NCI-H146 (cell line): Measurements from ENCODE around the gene PHYKPL.
"Not testable (repeated sequence)": the region's sequence is repeated elsewhere in the genome, so short reads cannot be mapped to it uniquely, and the experiment has no call there.

Experiments
- DNase-seq: peaks from one replicate; lab custom pipeline; 2025; lab: John Stamatoyannopoulos, UW

The PHYKPL gene

DNA sequence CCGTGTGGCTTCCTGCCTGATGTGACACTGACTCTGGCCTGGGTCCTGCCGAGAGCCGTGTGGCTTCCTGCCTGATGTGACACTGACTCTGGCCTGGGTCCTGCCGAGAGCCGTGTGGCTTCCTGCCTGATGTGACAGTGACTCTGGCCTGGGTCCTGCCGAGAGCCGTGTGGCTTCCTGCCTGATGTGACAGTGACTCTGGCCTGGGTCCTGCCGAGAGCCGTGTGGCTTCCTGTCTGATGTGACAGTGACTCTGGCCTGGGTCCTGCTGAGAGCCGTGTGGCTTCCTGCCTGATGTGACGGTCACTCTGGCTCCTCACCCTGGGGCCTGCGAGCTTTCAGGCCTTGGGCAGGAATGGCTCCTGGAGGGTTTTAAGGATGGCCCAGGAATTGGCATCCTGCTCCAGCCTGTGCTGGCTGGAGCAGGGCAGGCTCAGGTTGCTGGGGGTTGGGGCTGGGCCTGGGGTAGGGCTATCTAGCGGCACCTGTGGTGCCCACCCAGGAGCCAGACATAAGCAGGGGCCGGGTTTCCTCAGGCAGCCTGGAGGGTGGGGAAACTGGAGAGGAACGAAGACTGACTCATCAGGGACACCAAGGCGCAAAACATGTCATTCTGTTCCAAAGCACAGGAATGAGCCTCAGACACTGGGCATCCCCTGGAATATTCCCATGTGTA, 7.2 kb upstream of the PHYKPL start:
- not testable (repeated sequence) for DNase-seq

DNA sequence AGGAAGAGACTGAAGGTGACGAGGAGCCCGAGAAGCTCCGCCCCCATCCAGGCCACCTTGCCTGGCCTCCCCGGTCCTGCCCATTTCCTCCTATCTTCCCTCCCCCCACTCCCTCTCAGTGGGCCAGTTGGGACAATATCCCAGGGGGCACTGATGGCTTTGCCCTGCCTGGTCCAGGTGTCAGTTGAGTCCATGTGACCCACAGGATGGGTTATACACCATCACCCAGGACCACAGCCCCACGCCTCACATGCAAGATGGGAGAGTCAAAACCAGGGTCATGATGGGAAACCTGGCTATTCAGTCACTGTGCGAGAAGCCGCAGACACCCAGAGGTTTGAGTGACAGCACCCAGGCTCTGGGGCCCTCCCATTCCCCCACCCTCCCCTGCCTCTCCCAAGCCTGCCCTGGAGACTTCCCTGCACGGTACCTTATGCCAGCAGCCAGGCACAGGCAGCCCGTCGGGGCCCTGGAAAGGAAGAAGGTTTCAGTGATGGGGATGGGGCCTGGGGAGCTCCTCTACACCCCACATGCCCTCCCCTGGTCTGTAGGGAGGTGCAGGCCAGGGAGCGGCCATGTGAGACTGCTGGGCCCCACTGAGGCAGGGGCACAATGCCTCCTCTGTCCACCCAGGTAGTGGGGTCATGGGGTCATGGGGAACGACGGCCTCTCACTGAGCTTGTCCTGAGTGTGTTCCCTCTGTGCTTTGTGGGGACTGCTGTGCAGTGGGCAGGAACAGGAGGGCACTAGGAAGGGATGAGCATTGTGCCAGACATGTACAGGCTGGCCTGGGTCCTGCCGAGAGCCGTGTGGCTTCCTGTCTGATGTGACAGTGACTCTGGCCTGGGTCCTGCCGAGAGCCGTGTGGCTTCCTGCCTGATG, 6.3 kb upstream of the PHYKPL start:
- no peak for DNase-seq

DNA sequence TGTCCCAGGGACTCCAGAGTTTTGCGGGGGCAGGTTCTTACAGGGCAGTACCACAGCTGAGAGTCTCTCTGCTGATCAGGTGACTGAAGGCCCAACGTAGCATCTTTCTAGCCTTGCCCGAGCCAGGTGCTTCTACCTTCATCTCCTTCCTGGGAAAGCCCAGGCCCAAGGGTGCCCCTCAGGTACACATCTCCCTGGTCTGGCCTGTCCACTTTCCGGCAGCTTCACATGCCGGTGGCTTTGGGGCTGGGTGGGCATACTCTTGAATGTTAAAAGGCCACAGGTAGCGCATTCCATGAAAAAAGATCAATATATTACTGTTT, 5.7 kb upstream of the PHYKPL start:
- DNase-seq: no peak

DNA sequence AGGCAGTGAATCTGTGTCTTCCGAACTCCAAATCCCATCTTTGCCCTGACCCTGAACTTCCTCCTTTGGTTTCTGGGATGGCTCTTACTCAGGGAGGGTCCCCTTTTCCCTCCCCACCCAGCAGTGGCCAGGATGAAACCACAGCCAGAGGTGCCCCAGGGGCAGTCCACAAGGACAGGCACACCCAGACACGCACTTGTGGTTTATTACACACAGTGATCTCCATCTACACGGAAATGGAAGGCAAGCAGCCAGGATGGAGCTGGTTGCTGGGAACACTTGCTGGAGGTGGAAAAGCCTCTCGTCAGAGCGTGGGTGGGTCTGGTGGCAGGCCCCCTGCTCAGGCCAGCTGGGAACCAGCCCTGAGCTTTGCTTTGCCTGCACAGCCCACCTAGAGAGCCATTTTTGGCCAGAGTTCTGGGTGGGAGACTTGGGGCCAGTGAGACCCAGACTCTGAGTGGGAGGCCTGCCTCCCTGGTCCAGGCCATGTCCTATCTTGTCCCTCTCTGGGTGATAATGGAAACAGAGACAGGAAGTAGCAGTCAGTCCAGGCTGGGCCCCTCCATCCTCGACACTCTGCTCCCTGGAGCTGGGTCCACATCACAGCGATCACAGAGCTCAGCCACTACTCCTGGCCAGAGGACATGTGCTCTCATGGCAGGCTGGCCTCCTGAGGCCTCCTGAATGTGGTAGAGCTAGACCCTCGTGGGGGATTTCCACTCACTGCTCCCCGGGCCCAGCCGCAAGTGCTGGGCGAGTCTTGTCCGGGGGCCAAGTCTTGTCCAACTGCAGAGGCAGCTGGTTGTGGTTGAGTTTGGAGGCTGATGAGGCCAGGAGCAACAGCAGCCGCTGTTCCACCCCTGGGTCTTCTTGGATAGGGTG, 5.1 kb upstream of the PHYKPL start:
- no peak for DNase-seq

DNA sequence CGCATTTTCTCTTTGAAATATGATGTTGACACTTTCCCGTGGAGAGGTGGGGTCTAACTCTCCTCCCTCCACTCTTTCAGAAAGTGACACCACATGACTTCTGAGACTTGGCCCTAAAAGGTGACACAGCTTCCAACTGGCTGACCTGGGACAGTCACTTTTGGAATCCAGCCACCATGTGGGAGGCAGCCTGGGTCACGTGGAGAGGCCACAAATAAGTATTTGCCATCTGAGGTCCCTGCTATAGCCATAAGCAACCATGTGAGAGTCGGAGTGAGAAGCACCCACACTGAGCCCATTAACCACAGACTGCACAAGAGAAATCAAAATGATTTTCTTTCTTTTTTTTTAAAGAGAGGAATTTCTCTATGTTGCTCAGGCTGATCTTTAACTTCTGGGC, 4.1 kb upstream of the PHYKPL start:
- no peak for DNase-seq

DNA sequence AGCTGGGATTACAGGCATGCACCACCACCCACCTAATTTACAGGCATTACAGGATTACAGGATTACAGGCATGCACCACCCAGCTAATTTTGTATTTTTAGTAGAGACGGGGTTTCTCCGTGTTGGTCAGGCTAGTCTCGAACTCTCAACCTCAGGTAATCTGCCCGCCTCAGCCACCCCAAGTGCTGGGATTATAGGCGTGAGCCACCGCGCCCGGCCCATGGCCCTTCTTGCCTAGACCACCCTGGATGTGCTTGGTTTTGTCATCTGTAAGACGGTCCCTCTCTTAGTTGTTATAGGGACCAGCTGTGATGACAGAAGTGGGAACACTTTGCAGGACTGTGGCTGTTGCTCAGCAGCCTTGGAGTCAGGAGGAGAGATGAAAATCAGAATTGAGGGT, 3.5 kb upstream of the PHYKPL start:
- DNase-seq: no peak

DNA sequence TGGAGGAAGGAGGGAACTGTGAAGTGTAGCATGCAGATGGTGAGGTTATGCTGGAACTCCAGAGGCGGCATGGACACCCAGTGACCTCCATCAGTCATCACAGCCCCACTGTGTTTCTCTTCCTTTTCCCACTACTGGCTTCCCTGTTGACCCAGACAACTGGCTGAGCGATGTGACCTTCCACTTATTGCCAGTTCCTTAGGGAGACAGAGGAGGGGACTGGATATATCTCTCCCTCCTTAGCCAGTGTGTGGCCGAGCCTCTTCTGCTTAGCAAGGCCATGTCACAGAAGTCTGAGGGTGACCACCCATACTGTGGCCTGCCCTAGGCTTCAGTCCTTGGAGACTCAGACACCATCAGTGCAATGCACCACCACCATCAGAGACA, 3.0 kb upstream of the PHYKPL start:
- DNase-seq: no peak

DNA sequence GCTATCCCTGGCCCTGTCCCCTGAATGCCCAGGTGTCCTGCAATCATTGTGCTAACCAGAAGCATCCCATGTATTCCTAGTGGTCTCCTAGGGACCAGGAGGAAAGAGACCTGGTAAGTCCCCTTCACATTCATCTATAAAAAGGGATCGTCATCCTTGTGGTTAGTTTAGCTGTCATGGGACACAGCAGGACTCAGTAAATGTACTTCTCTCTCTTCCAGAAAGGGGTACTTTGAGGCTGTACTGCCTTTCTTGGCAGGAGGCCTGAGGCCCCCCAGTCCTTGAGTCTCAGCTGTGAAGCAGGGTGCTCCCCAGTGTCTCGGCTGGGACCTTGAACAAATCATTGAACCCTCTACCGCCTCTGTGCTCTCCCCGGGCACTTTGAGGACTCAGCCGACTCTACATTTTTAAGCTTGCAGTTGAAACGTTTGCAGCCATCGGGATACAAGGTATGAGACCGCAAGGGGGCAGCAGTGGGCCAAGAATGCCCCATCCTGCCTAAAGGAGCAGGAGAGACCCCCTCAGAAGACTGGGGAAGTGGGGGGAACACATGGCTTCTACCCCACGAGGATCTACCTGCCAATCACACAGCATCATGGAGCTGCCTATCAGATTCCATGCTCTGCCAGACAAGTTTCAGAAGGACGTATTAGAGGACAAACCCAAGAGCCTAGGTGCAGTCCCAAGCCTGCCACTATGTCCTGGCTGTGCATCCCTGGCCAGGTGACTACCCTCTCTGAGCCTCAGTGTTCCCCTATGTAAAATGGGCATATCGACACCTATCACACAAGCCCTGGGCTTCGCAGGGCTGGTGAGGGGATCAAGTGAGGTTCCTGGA, 2.4 kb upstream of the PHYKPL start:
- DNase-seq: peak; percentile 16

DNA sequence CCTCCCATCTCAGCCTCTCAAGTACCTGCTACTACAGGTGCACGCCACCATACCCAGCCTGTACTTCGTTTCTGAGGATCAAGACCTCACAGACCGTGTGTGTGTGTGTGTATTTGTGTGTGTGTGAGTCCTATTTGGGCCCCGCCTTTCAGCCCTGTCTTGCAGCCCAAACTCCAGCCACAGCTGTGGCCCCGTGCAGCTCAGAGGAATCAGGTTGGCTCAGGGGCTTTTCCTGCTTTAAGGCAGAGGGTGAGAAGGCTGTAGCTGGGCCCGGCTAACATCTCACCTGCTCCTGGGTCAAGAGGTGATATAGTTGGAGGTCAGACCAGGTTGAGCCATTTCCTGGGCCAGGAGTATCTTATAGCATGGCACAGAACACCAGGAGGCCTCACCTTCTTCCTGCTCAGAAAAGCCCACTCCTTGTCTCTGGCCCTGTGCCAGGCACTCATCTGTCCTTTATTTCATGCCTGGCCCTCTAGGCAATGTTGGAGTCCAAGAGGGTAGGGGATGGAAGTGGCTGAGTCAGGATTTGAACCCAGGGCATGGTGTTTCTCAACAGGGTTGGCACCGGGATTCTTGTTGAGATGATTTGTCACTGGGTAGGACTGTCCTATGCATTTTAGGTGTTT, 1.6 kb upstream of the PHYKPL start:
- peak; percentile 5 for DNase-seq

DNA sequence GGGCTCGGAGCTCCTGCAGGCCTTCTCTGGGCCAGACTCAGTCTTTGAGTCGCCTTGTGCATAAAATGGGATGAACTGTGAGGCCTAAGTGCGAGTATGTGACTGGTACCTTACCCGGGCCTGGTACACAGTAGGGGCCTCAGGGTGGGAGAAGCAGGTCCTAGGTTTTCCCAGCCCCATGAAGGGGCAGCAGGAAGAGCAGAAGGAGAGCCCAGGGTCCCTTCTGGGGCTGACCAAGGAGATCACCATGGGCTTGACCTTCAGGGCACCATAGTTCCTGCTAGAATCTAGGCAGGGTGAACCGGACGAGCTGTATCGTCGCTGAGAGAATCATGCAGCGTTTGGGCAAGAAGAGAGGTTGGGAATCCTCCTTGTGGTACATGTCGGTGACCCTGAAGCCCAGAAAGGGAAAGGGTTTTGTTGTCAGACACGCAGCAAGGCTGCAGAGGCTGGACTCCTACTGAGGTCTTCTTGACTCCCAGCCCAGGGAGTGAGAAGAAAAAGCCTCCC, 373 bp upstream of the PHYKPL start:
- DNase-seq: no peak

DNA sequence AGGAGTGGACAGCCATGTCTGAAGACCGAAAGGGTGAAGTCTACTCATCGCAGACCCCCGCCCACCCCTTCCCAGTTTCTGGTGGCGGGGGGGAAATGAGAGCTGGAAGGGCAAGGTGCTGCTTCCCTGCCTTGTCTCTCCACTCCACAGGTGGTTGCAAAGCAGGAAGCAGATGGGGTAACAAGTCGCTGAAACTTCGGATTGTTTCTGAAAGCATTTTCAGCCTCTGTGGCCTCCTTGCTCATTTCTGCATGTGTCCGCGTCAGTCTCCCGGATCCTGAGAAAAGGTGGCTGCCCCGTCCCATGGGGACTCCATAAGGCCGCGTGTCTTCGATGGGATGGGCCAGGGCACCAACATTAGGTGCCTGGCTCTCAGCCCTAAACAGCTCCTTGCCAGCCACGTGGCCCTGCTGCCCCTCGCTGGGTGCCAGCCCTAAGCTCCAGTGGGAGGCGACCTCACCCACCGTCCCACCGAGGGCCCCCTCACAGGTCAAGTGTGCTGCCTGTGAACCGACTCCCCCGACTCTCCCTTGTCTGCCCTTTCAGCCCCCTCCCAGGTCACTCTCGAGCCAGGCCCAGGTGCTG, 971 bp downstream of the PHYKPL start:
- DNase-seq: no peak

DNA sequence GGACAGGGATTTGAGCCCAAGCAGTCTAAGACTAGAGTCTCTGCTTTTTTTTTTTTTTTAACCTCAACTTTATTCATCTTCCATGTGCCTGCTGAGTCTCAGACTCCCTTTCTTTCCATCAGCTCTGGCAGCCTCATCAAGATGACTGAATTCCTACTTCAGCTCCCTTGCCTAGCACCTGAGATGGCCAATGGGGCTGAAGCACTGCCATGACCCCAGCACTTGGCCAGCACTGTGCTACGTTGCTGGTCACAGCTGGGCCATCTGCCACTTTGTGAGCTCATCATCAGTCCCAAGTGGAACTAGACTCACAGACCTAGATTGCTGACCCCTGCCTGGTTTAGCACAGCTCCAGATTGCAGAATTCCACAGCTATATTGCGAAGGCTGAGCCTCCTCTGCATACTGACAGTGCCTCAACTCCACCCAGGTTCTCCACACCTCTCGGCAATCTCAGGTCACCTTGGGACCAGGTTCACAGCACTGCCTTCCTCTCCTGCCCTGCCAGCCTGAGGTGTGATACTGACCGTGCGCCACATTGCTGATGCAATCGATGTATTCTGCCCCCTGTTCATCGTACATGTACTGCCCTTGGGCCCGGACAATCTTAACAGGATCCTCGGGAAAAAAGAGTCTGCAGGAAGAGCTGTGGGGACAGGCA, 1.6 kb downstream of the PHYKPL start:
- no peak for DNase-seq

DNA sequence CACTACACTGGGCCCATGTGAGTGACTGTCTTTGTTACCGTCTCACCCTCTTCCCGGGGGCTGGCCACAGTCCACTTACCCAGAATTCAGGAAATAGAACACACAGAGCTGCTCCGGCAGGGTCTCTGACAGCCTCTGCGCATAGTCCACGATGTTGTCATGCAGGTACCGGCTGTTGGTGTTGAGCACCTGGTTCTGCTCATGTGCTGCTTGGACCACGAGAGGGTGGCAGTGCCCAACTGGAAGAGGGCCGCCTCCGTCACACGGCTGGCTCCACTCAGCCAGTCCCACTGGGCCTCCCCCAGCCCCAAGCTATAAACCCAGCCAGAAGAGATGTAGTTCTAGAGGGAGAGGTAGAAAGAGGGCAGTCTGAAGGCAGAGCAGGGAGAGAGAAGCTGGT, 2.7 kb downstream of the PHYKPL start:
- no peak for DNase-seq

DNA sequence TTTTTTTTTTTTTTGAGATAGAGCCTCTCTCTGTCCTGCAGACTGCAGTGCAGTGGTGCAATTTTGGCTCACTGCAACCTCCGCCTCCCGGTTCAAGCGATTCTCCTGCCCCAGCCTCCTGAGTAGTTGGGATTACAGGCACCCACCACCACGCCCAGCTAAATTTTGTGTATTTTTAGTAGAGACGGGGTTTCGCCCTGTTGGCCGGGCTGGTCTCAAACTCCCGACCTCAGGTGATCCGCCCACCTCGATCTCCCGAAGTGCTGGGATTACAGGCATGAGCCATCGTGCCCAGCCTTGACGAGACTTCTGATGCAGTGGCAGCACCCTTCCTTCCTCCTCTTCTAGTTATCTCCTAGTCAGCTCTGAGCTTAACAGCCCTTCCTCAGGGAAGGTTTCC, 3.5 kb downstream of the PHYKPL start:
- not testable (repeated sequence) for DNase-seq

DNA sequence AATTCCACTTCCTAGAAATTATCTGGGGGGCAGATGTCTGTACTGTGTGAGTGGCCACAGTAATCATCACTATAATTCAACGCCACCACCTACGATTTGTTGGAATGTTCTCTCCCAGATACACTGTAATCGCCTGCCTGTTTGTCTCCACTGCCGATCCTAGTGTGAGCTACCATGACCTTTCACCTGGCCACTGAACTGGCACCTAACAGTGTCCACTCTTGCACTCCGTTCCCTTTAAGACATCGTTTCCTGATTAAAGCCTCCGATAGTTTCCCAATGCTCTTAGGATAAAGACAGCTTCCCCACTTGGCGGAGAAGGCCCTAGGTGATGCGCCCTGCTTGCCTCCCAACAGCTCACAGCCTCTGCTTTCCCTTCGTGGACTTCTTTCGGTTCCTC, 4.0 kb downstream of the PHYKPL start:
- DNase-seq: no peak

DNA sequence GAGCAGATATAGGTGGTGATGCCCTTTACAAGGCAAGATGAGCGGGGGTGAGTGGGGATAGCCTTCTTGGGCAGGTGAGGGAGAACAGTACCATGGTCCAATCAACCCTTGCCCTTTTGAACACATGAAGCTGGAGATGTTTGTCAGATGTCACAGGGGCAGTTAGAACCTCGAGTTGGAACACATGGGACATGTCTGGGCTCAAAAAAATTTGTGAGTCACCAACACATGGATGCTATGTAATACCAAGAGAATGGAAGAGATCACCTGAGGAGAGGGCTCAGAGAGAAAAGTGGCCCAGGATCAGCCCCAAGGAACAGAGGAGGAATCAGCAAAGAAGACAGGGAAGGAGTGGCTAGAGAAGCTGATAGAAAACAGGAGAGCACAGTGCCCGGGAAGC, 4.7 kb downstream of the PHYKPL start:
- DNase-seq: no peak

DNA sequence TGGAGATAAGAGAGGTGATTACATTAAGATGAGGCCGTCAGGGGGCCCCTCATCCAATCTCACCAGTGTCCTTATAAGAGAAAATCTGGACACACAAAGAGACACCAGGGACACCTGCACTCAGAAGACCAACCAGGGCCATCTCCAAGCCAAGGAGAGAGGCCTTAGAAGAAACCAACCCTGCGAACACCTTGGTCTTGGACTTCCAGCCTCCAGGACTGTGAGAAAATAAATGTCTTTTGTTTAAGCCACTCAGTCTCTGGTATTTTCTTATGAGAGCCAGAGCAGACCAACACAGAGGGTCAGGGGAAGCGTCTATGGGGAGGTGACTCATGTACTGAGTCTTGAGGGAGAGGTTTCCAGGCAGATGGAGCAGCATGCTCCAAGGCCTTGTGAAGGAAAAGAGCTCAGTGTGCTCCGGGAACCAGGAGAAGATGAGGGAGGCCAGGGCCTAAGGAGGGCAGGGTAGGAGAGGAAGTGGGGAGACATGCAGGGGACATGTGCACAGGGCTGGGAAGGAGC, 5.4 kb downstream of the PHYKPL start:
- no peak for DNase-seq

DNA sequence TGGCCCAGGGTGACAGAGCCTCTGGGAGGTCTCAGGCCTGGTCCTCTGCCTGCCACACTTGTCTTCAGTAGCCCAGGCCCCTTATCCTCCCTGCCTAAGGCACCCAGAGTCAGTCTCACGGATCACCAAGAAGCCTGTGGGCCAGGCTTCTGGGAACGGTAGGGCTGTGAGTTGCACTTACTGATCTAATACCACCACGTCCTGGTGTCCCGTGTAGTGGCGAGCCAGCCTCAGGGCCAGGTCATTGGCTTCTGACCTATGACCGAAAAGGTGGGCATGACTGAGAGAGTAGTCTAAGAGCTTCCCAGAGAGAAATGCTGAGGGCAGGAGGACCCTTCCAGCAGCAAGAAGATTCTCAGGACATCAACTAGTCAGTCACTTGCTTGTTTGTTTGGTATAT, 7.4 kb downstream of the PHYKPL start:
- DNase-seq: no peak

DNA sequence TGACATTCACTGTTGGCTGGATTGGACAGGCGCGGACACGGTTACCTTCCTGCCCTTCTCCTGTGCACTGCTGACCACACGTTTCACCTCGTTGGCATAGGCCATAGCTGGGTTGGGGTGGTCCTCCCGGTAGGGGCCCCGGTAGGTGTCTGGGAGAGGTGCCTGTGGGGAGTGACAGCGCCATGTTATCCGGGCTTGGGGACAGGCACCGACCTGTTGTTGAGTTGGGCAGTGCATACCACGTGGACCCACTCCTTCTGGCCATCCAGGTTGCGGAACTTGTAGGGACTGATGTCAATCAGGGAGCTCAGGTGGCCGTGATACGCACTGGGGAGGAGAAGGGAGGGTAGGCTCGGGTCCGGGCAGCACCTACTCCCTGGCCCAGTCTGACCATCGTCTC, 8.2 kb downstream of the PHYKPL start:
- no peak for DNase-seq

DNA sequence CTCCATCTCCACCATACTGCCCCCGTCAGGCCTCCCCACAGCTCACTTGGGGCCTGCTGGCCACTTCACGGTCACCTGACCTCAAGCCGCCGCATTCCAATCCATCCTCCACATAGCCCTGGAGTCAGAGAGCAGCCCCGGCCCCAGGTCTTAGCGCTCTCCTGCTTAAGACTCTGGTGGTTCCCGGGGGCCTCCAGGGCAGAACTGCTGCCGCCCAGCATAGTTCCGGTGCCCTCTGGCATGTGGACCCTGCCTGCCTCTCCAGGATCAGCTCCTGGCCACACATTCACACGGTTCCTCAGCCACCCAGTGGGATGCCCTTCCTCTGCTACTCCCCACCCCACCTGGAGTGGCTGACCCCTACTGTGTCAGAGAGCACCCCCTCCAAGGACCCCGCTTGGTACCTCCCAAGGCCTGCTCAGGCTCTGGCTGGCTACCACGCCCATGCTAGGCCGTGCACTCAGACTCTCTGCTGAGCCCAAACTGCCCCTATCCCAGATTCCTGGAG, 8.7 kb downstream of the PHYKPL start:
- no peak for DNase-seq
